H1 (cell line): ENCODE measurements around the gene TBC1D4. TPM values are rescaled to one million over a fixed set of nuclear protein-coding genes. Genes with fewer than 3 reads are reported as not detected.

Source experiments
- polyA plus RNA-seq, 7 experiments: library from polyadenylated mRNA; depleted of rRNA in 3 of 7; stranded (reverse) in 5 of 7; unstranded in 2 of 7; fragments of >200 nt in 5 of 7; fragments of 200-250 nt in 2 of 7; gene quantifications; 1 replicate in 5 of 7; 2 replicates in 1 of 7; 4 replicates in 1 of 7; pipeline versions ENCODE4 v1.2.1 to v1.2.3, GENCODE V29; 2011 to 2013; ENCODE audit warnings: missing spikeins in 2 of 7, mixed read lengths in 2 of 7
- total RNA-seq: library from RNA; stranded (reverse); fragmentation: NEBNext Ultra II Directional; extraction: Animal tissue kit (Norgen Biotek cat#: 25700); gene quantifications from 2 replicates; pipeline ENCODE4 v1.2.1, GENCODE V29; 2021

TBC1D4 gene
- total and polyA plus RNA-seq, 2 of the 8 experiments (the other 6 are each of a cell fraction or from before 2014, with no cell fraction given) = 16.7 to 39.0 TPM

Other genes with a start within 250 kb of the TBC1D4 start
- 122 and 139 TPM in 2 replicates for gene COMMD6, start 55.7 kb upstream of the TBC1D4 start, total RNA-seq
- 36.2 and 53.2 TPM in 2 replicates for gene COMMD6, start 55.7 kb upstream of the TBC1D4 start, polyA plus RNA-seq (2011; rRNA removed)
- 61.1 and 63.1 TPM in 2 replicates for gene UCHL3, start 67.6 kb upstream of the TBC1D4 start, total RNA-seq
- 17.4 and 33.0 TPM in 2 replicates for gene UCHL3, start 67.6 kb upstream of the TBC1D4 start, polyA plus RNA-seq (2011; rRNA removed)
- gene LMO7, start 154.2 kb upstream of the TBC1D4 start, total RNA-seq = 24.3 and 28.3 TPM in 2 replicates
- 8.1 and 11.3 TPM in 2 replicates for gene LMO7, start 154.2 kb upstream of the TBC1D4 start, polyA plus RNA-seq (2011; rRNA removed)